Measurements from ENCODE around the gene UQCC2.

The UQCC2 gene

GRCh38 chr6:33705268-33705885, 6.1 kb downstream of the UQCC2 start:
- DNase-seq = no peak

GRCh38 chr6:33704215-33705066, 7.1 kb downstream of the UQCC2 start:
- no peak for DNase-seq

DNA sequence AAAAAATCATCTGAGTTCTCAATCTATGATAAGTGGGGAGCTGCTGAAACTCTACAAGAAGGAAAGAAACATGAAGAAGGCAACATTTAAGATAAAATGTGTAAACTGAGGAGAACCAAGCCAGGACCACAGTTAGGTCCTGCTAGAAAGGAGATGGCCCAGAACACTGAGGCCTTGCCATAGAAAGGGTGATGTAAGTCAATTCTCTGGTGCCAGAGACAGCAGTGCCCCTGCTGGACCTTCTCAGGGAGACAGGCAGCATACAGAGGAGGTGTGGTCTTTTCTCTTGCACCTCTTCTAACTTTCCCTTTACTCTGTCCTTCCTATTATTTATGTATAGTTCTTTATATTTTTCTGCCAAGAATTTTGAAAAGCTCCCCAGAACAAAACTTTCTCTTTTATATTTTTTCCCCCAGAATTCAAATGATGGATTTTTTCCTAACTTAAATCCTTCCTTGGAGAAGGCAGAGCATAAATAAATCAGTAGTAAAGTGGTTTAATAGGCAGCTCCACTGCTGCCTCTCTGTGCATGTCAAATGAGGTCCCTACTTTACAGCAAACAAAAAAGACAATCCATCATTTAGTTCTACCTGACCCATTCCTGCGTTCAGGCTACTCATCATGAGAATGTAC, 9.0 kb downstream of the UQCC2 start:
- DNase-seq = no peak

DNA sequence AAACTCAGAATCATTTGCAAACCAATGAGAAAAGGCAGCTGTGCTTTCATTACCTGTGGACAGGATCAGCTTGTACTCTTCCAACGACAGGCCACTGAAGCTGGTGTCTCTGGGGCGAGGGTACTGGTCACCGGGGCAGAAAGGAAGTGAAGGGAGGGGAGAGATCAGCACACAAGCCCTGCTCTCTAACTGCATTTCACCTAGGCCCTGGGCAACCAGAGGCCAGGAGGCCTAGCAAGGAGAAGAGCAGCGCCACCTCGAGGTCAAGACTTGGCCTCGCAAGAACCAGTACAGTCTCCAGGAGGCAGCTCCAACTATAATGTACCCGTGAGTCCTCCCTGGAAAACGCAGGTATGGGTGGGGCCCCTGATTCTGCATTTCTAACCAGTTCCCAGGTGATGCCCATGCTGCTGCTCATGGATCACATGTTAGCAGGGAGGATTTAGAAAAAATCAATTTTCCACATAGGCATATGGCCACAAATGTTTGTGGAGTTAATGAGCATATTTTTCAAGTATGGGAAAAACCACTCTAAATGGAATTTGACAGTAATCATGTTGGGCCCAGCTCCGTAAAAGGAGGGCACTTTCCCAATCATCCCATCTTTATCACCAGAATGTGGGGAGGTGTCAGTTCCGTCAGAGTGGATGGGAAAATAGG, 11.0 kb downstream of the UQCC2 start:
- no peak for DNase-seq

DNA sequence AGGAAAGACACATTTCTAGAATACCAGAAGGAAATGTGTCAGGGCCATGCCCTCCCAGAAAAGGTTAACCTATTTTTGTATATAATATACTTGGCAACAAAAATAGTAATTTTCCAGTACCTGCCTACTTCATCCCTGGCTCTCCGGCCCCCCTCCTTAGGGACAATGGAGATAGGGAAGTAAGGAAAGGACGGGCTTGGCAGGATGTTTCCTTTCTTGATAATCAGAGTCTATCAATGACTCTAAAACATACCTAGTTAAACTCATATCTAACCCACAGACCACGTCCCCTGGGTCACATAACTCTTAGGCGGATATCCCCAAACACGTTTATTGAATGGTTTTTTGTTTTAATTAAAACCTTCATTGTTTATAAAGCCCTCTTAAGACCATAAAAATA, 11.8 kb downstream of the UQCC2 start:
- no peak for DNase-seq

DNA sequence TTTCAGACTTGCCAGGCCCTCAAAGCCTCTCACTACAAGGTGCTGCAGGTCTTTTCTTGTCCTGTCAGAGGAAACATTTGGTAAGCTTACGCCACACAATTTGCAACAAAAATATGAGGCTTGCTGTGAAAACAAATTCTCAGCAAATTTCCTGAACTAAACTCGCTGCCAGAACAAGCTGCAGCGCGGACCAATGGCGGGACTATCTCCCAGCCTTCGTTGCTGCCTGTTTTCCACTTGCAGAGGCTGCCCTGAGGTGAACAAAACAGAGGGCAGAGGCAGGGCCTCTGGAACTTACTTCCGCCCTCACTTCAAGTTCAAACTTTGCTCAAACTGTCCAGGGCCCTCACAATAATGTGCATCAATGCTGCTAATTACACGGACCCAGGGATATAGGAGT, 12.4 kb downstream of the UQCC2 start:
- DNase-seq = no peak

- no peak for DNase-seq
Observed at GRCh38 chr6:33698494-33698893, 13.0 kb downstream of the UQCC2 start.

DNA sequence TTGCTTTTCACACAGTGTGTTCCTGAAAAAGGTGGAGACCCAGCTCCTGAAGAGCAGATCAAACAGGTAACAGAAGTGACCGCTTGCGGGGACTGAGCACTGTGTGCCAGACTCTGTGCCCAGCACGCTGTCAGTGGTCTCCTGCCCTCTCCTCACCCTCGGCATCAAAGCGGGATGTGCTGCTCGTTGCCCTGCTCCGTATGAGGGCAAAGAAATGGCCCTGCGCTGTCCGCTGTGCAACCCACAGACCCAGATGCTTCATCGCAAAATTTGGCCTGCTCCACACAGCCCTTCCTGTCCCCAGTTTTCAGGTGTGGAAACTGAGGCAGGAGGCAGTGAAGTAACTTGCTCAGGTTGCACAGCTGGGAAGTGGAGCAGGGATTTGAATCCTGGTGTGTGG, 13.7 kb downstream of the UQCC2 start:
- no peak for DNase-seq

DNA sequence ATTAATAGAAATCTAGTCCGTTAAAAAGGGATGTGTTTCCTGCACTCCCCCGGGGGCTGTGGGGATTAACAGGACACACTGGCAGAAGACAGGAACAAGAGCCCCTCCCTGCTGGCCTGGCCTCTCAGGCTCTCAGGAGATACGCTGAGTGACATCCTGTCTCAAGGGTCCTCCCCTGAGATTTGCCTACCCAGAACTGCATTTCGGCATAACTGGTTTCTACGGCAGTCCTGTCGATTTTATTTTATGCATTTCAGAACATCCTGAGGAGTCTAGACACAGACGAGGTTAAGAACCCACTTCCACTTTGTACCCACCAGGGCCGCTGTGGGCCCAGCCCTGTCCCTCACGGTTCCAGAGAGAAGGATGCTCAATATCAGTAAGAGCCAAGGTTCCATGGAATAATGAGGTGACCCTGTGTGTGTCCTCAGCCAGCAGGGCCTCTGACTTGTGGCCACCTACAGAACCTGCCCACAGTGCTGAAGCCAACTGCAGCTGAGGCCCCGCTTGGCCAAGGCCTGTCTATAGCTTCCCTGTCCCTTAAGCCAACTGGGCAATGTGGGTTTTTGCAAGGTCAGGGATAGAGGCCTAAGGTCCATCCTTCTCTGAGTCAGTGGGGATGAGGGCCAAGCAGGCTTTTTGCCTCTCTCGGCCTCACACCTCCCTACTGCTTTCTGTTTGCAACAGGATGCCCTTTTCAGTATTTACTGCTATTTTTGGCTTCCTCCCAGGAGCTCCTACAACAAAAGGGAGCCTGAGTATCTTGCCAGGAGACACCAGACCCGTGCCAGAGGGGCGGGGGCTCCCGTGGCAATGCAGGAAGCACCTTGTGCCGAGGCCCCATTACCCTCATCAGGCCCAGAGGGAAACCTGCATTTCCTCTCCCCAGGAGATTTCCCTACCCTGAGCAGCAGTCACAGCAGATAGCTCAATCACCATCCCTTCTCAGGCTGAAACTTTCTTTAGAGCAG, 14.7 kb downstream of the UQCC2 start:
- DNase-seq = peak; percentile 92

DNA sequence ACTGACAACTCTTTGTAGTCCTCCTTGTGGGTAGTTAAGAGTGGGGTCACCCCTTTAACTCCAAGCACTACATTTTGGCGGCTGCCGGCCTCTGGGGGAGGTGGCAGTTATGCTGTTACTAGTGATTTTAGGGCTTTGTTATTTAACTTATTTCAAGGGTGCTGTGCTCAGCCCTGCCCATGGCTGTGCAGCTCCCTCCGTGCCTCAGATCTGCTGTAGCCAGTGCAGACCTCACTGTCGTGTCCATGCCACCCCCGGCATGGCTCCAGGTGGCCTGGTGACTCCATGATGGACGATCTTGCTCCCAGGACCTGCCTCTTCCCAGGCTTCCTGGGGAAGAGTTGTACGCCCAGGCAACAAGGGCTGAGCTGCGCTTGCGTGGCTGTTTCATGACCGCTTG, 15.4 kb downstream of the UQCC2 start:
- no peak for DNase-seq

- DNase-seq = peak; percentile 82
Observed at GRCh38 chr6:33695451-33695887, 16.0 kb downstream of the UQCC2 start.

DNA sequence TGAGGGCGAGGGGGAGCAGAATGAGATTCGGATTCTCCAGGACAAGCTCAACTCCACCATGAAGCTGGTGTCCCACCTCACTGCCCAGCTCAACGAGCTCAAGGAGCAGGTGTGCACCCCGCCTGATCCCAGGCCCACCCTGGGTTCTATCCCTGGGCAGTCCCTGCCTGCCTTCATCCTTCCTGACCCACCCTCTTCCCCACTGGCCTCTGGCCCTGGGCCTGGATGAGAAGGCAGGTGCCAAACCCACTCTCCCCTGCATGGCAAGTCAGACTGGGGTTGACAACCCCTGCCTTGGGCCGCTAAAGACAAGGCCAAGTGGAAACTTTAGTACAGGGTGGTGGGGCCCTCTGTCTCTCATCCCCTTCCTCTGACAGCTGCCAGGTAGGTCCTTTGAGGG, 16.5 kb downstream of the UQCC2 start:
- DNase-seq = no peak

DNA sequence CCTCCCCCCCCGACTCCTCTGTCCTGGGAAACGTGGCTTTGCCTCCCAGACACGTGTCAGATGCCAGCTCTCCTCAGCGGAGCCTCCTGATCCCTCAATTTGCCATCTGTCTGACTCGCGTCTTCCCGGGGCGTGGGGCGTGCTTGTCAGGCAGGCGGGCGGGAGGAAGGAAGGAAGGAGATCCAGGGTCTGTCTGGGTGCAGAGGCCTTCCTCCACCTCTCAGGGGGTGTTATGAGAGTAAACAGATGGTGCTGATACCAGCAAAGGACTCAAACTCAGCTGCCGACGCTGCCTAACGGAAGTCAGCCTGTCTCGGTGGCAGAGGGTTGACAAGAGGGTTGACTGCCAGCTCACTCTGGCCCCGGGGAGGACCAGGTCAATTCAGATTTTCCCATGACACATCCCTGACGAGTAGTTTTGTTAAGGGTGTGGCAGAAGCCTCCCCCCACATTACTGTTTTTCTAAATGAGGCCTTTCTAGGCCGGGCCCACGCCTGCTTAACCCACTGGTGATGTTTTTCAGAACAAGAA, 17.0 kb downstream of the UQCC2 start:
- no peak for DNase-seq

- DNase-seq = no peak
Observed at GRCh38 chr6:33693186-33694105, 18.1 kb downstream of the UQCC2 start.

DNA sequence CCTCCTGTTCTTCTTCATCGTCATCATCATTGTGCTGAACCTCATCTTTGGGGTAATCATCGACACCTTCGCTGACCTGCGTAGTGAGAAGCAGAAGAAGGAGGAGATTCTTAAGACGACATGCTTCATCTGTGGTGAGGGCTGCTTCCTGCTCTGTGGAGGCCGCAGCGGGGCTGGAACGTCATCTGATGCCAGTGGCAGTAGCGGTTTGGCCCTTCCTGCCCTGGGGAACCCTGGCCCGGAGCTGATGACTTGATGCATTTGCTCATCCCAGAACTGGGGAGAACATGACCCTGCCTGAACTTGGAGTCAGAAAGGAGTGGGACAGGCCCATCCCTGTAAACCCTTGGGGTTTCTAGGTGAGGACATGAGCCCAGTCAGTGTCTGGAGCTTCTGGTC, 18.7 kb downstream of the UQCC2 start:
- no peak for DNase-seq

DNA sequence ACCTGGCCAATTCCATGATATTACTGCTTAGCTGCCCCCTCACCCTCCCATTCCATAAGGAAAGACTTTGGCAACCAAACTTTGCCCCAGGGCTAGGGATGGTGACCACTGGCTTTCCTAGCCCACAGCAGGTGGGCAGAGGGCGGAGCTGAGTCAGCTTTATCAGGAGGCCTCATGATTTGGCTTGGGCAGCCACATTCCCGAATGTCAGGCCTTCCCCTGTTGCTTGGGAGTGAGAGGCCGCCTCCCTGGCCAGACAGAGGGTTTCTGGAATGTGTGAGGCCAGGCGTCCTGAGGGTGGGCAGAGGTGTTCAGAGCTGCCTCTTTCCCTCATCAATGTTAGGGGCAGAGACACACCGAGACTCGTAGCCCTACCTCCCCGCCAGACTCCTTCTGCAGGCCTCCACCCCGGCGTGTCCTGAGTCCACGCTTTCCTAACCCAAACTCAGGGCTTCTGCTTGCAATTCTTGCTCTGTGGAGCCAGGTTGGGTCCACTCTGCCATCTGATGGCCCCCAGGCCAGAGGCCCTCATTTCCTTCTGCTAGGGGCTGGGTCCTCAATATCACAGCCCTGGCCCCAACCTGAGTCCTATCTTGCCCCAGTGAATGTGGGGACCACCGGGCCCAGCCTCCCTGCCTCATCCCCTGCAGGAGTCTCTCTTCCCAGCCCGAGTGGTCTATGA, 19.3 kb downstream of the UQCC2 start:
- DNase-seq = no peak

GRCh38 chr6:33691456-33692077, 19.9 kb downstream of the UQCC2 start:
- no peak for DNase-seq

GRCh38 chr6:33690766-33691165, 20.7 kb downstream of the UQCC2 start:
- DNase-seq = no peak

- DNase-seq = no peak
Observed at GRCh38 chr6:33689879-33690278, 21.6 kb downstream of the UQCC2 start.

DNA sequence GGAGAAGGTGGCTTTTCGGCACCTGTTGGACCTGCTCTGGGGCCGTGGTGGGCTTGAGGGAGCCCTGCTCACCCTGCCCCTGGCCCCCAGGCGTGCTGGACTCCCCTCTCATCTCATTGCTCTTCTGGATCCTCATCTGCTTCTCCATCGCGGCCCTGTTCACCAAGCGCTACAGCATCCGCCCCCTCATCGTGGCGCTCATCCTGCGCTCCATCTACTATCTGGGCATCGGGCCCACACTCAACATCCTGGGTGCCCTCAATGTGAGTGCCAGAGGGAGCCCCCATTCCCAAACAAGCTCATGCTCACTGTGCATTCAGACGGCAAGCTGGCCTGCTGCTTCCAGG, 22.4 kb downstream of the UQCC2 start:
- no peak for DNase-seq
